ENCODE results near the gene ACKR3.

DNA sequence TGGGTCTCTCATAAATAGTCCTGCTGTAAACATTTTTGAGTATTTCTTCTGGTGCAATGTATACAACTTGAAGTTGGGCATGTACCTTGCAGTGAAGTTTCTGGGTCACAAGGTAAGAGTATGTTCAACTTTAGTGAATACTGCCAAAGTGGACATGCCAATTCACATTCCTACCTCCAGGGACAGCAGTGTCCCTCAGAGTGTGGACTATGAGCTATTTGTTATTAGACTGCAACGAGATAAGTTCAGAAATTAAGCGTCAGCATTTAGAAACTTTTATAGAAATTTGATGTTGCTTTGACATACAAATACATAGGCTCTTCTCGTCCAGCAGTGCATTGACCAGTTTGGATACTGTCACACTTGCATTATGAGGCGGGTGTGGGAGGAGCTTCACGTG is 7.2 kb upstream of the ACKR3 start:
- no peak for TF ChIP-seq POLR2A (IDR thresholded peaks at IDR 0.05)
- TF ChIP-seq CTCF (IDR thresholded peaks at IDR 0.05 in 4 of 5, conservative IDR thresholded peaks at IDR 0.05 in 1 of 5), result peak; percentile 52 to 67 (median 60)

Measured in gastrocnemius medialis (tissue), 4 donors.